Measurements from ENCODE around the gene FAM241A.
"Not testable (repeated sequence)": the region's sequence is repeated elsewhere in the genome, so short reads cannot be mapped to it uniquely, and the experiment has no call there.

Gene FAM241A

DNA sequence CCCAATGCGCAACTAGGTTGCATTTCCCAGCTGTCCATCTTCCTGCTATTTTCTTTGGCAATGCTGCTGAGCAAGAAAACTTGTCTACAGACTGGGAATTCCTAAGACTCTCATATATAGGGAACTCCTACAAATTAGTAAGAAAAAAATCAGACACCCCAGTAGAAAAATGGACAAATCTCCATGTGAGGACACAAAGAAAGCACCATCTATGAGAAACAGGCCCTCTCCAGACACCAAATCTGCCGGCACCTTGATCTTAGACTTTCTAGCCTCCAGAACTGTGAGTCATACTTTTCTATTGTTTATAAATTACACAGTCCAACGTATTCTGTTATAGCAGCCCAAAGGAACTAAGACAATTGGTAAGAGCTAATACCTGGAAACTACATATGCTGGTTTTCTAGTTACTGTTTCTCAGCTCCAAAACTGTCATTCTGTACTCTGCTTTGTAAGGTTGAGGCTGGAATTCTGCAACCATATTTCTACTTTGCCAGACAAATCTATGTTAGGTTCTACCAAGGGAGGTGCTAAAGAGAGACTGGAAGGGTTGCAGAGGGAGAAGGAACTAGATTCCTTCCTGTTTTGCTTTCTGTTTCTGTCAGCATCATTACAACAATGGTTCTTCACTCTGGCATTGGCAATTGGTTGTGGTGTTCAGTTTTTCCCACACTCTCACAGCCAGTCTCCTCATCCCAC is 35.7 kb upstream of the FAM241A start:
- H3K27me3 ChIP-seq (ENCODE audit: insufficient read depth, low read length, poor library complexity) = no peaks in the 10 kb centered on the region
- no peak overlapping the region for H3K23ac ChIP-seq (ENCODE audit: low read length)
- no peaks in the 10 kb centered on the region for H3K36me3 ChIP-seq (ENCODE audit: control insufficient read depth, insufficient read depth, low read length)
- H3K4me1 ChIP-seq (ENCODE audit: control insufficient read depth, low read depth, low read length) = no peaks in the 10 kb centered on the region
- no peak overlapping the region for H3K18ac ChIP-seq (ENCODE audit: low read length)
- H3K56ac ChIP-seq (ENCODE audit: low read length) = no peak overlapping the region
- H3K27ac ChIP-seq (ENCODE audit: low read depth, low read length) = no peak overlapping the region
- WGBS (ENCODE audit: extremely low coverage, insufficient coverage, low lambda C conversion rate) = no CpG with 5 or more reads among the region's 3 CpGs
- no peak overlapping the region for H3K4ac ChIP-seq (ENCODE audit: low read depth, low read length)
- no peak overlapping the region for H2BK120ac ChIP-seq (ENCODE audit: low read depth, low read length)
- H4K8ac ChIP-seq (ENCODE audit: low read depth, low read length) = no peak overlapping the region
- H3K79me2 ChIP-seq (ENCODE audit: control insufficient read depth, insufficient read depth, low read length) = no peaks in the 10 kb centered on the region
- no peak overlapping the region for H3K9ac ChIP-seq (ENCODE audit: low read length)
- H2AK5ac ChIP-seq (ENCODE audit: low read length) = no peak overlapping the region
- no peak overlapping the region for H2BK15ac ChIP-seq (replicated peaks; ENCODE audit: low read depth)
- no peak overlapping the region for H3K4me3 ChIP-seq (ENCODE audit: low read length)
- H3K79me1 ChIP-seq (ENCODE audit: low read length) = no peaks in the 10 kb centered on the region
- no peak overlapping the region for H2BK5ac ChIP-seq (ENCODE audit: low read length)
- DNase-seq = no peak
- H4K5ac ChIP-seq (ENCODE audit: low read length) = no peak overlapping the region
- no peak overlapping the region for H3K4me2 ChIP-seq (ENCODE audit: low read length)

DNA sequence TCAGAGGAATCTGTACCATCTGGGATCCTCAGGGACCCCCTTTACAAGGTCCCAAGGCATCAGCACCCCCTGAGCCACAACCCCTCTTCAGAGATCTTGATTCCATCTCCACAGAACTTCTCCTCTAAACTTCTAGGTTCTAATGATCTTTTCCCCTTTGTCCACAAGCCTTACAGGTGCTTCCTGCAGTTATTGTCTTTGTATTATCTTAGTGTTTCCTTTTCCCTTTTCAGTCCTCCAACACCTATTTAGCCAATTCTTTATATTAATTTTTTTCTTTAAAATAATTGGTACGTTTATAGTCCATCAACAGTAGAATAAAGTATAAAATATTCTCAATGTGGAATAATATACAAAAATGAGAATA is 35.2 kb upstream of the FAM241A start:
- Histone ChIP-seq H2BK120ac (ENCODE audit: low read depth, low read length) (no peak overlapping the region), H4K5ac (ENCODE audit: low read length) (no peak overlapping the region), H2BK5ac (ENCODE audit: low read length) (no peak overlapping the region), H3K36me3 (ENCODE audit: control insufficient read depth, insufficient read depth, low read length) (no peaks in the 10 kb centered on the region), H3K18ac (ENCODE audit: low read length) (no peak overlapping the region), H4K8ac (ENCODE audit: low read depth, low read length) (no peak overlapping the region), H3K4me2 (ENCODE audit: low read length) (no peak overlapping the region), H3K56ac (ENCODE audit: low read length) (no peak overlapping the region), H3K27ac (ENCODE audit: low read depth, low read length) (no peak overlapping the region), H3K4ac (ENCODE audit: low read depth, low read length) (no peak overlapping the region), H3K4me1 (ENCODE audit: control insufficient read depth, low read depth, low read length) (no peaks in the 10 kb centered on the region), H2BK15ac (replicated peaks; ENCODE audit: low read depth) (no peak overlapping the region), H3K4me3 (ENCODE audit: low read length) (no peak overlapping the region), H3K79me2 (ENCODE audit: control insufficient read depth, insufficient read depth, low read length) (no peaks in the 10 kb centered on the region), H2AK5ac (ENCODE audit: low read length) (no peak overlapping the region), H3K23ac (ENCODE audit: low read length) (no peak overlapping the region), H3K79me1 (ENCODE audit: low read length) (no peaks in the 10 kb centered on the region), H3K9ac (ENCODE audit: low read length) (no peak overlapping the region), H3K27me3 (ENCODE audit: insufficient read depth, low read length, poor library complexity) (no peaks in the 10 kb centered on the region)
- no peak for DNase-seq
- no CpG with 5 or more reads among the region's 1 CpG for WGBS (ENCODE audit: extremely low coverage, insufficient coverage, low lambda C conversion rate)

DNA sequence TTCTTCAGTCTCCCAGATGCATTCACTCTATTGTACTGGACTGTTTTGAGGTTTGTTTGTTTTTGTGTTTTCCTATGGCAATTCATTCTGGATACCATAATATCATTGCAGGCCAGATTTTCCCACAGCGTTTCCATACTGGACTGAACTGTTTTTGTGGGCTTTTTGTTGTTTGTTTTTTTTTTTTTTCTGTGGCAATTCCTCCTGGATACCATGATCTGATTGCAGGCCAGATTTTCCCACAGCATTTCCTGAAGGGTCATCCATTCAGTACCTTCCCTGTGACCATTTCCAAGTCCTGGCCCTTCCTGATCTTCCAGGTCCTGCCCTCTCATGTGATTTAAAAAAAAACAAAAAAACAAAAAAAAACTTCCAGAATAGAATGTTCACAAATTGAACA is 33.9 kb upstream of the FAM241A start:
- Histone ChIP-seq H3K4me2 (ENCODE audit: low read length) (no peak overlapping the region), H3K4ac (ENCODE audit: low read depth, low read length) (no peak overlapping the region), H3K4me1 (ENCODE audit: control insufficient read depth, low read depth, low read length) (no peaks in the 10 kb centered on the region), H2AK5ac (ENCODE audit: low read length) (no peak overlapping the region), H4K8ac (ENCODE audit: low read depth, low read length) (no peak overlapping the region), H4K5ac (ENCODE audit: low read length) (no peak overlapping the region), H3K36me3 (ENCODE audit: control insufficient read depth, insufficient read depth, low read length) (no peaks in the 10 kb centered on the region), H3K9ac (ENCODE audit: low read length) (no peak overlapping the region), H2BK120ac (ENCODE audit: low read depth, low read length) (no peak overlapping the region), H3K79me1 (ENCODE audit: low read length) (no peaks in the 10 kb centered on the region), H3K18ac (ENCODE audit: low read length) (no peak overlapping the region), H2BK15ac (replicated peaks; ENCODE audit: low read depth) (no peak overlapping the region), H3K27me3 (ENCODE audit: insufficient read depth, low read length, poor library complexity) (no peaks in the 10 kb centered on the region), H3K27ac (ENCODE audit: low read depth, low read length) (no peak overlapping the region), H2BK5ac (ENCODE audit: low read length) (no peak overlapping the region), H3K23ac (ENCODE audit: low read length) (no peak overlapping the region), H3K56ac (ENCODE audit: low read length) (no peak overlapping the region), H3K79me2 (ENCODE audit: control insufficient read depth, insufficient read depth, low read length) (no peaks in the 10 kb centered on the region), H3K4me3 (ENCODE audit: low read length) (no peak overlapping the region)
- DNase-seq = no peak
- no CpG with 5 or more reads among the region's 1 CpG for WGBS (ENCODE audit: extremely low coverage, insufficient coverage, low lambda C conversion rate)

DNA sequence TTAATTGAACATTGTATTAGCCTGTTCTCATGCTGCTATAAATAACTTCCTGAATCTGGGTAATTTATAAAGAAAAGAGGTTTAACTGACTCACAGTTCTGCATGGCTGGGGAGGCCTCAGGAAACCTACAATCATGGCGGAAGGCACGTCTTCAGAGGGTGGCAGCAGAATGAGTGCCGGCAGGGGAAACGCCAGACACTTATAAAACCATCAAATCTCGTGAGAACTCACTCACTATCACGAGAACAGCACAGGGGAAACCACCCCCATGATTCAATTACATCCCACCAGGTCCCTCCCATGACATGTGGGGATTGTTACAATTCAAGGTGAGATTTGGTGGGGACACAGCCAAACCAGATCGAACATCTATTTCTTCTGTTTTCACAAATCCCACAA is 33.2 kb upstream of the FAM241A start:
- H3K79me1 ChIP-seq (ENCODE audit: low read length); H2BK15ac ChIP-seq (replicated peaks; ENCODE audit: low read depth); H3K27ac ChIP-seq (ENCODE audit: low read depth, low read length); H4K5ac ChIP-seq (ENCODE audit: low read length); H4K8ac ChIP-seq (ENCODE audit: low read depth, low read length); H2BK120ac ChIP-seq (ENCODE audit: low read depth, low read length); H3K9ac ChIP-seq (ENCODE audit: low read length); H3K23ac ChIP-seq (ENCODE audit: low read length); H3K4me1 ChIP-seq (ENCODE audit: control insufficient read depth, low read depth, low read length); H3K36me3 ChIP-seq (ENCODE audit: control insufficient read depth, insufficient read depth, low read length); DNase-seq; H3K56ac ChIP-seq (ENCODE audit: low read length); H3K4me3 ChIP-seq (ENCODE audit: low read length); H3K4me2 ChIP-seq (ENCODE audit: low read length); H2BK5ac ChIP-seq (ENCODE audit: low read length); H3K18ac ChIP-seq (ENCODE audit: low read length); H3K79me2 ChIP-seq (ENCODE audit: control insufficient read depth, insufficient read depth, low read length); H2AK5ac ChIP-seq (ENCODE audit: low read length); H3K4ac ChIP-seq (ENCODE audit: low read depth, low read length); H3K27me3 ChIP-seq (ENCODE audit: insufficient read depth, low read length, poor library complexity): not testable (repeated sequence)
- no CpG with 5 or more reads among the region's 7 CpGs for WGBS (ENCODE audit: extremely low coverage, insufficient coverage, low lambda C conversion rate)

DNA sequence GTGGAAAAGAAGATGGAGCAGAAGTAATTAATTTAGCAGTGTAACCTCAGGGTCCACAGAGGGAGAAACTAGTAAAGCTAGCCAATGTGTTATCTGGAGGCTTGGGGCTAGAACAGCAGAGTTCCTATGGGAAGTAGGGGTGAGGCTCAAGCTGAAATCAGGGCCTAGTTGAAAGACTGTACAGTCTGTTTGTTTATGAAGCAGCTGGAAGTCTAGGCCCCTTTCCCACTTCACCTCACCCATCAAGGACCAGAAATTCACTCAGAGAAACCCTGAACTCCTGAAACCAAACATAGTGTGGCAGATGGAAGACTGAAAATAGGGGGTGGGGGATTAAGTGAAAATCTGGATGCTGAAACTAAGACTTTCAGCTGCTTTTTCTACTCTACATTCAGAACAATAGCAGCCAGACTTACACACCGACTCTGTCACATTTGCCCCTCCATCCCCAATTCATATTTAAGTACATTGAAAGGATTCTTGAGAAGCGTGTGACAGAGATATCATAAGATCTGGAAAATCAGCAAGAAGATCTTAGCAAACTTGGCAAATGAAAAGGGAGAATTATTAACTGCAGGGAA is 32.6 kb upstream of the FAM241A start:
- no peaks in the 10 kb centered on the region for H3K27me3 ChIP-seq (ENCODE audit: insufficient read depth, low read length, poor library complexity)
- WGBS (ENCODE audit: extremely low coverage, insufficient coverage, low lambda C conversion rate) = no CpG with 5 or more reads among the region's 2 CpGs

DNA sequence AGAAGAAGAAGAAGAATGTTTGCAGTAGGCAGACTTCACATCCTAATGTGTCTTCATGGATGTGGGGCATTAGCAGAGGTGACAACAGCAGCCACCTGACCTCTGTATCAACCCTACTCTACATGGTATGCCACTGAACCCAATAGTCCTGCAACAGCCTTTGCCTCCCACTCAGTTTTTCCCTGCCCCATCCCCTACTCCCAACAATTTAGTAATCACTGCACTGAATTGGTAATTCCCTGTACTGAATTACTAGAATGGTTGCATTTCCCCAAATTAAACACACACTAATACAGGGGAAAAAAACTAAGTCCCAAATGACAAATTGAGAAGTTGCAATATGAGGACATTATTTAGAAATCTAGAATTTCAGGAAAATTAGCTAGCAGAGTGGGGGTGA is 31.4 kb upstream of the FAM241A start:
- H3K4me1 ChIP-seq (ENCODE audit: control insufficient read depth, low read depth, low read length) = no peaks in the 10 kb centered on the region
- H3K27me3 ChIP-seq (ENCODE audit: insufficient read depth, low read length, poor library complexity) = no peaks in the 10 kb centered on the region
- no peak overlapping the region for H4K8ac ChIP-seq (ENCODE audit: low read depth, low read length)
- no peak overlapping the region for H3K4me2 ChIP-seq (ENCODE audit: low read length)
- no peak overlapping the region for H3K9ac ChIP-seq (ENCODE audit: low read length)
- H3K79me2 ChIP-seq (ENCODE audit: control insufficient read depth, insufficient read depth, low read length) = no peaks in the 10 kb centered on the region
- no peak overlapping the region for H4K5ac ChIP-seq (ENCODE audit: low read length)
- DNase-seq = no peak
- H2AK5ac ChIP-seq (ENCODE audit: low read length) = no peak overlapping the region
- H3K4me3 ChIP-seq (ENCODE audit: low read length) = no peak overlapping the region
- no peak overlapping the region for H3K23ac ChIP-seq (ENCODE audit: low read length)
- H3K18ac ChIP-seq (ENCODE audit: low read length) = no peak overlapping the region
- no peak overlapping the region for H3K4ac ChIP-seq (ENCODE audit: low read depth, low read length)
- no peak overlapping the region for H2BK15ac ChIP-seq (replicated peaks; ENCODE audit: low read depth)
- no peak overlapping the region for H3K27ac ChIP-seq (ENCODE audit: low read depth, low read length)
- no peak overlapping the region for H3K56ac ChIP-seq (ENCODE audit: low read length)
- H2BK5ac ChIP-seq (ENCODE audit: low read length) = no peak overlapping the region
- no peaks in the 10 kb centered on the region for H3K79me1 ChIP-seq (ENCODE audit: low read length)
- no peak overlapping the region for H2BK120ac ChIP-seq (ENCODE audit: low read depth, low read length)
- H3K36me3 ChIP-seq (ENCODE audit: control insufficient read depth, insufficient read depth, low read length) = no peaks in the 10 kb centered on the region

More for the DNA sequence above, 32.6 kb upstream of the FAM241A start:
- H3K79me2 ChIP-seq (ENCODE audit: control insufficient read depth, insufficient read depth, low read length) = no peaks in the 10 kb centered on the region
- no peaks in the 10 kb centered on the region for H3K79me1 ChIP-seq (ENCODE audit: low read length)
- no peak overlapping the region for H4K5ac ChIP-seq (ENCODE audit: low read length)
- H3K36me3 ChIP-seq (ENCODE audit: control insufficient read depth, insufficient read depth, low read length) = no peaks in the 10 kb centered on the region
- no peak overlapping the region for H3K4me3 ChIP-seq (ENCODE audit: low read length)
- peak overlapping the region; percentile 45 for H2BK120ac ChIP-seq (ENCODE audit: low read depth, low read length)
- H2BK15ac ChIP-seq (replicated peaks; ENCODE audit: low read depth) = no peak overlapping the region
- H3K27ac ChIP-seq (ENCODE audit: low read depth, low read length) = no peak overlapping the region
- H3K56ac ChIP-seq (ENCODE audit: low read length) = no peak overlapping the region
- no peak overlapping the region for H2BK5ac ChIP-seq (ENCODE audit: low read length)
- DNase-seq = no peak
- H3K9ac ChIP-seq (ENCODE audit: low read length) = no peak overlapping the region
- no peak overlapping the region for H2AK5ac ChIP-seq (ENCODE audit: low read length)
- no peak overlapping the region for H3K18ac ChIP-seq (ENCODE audit: low read length)
- peak overlapping the region; percentile 76 for H4K8ac ChIP-seq (ENCODE audit: low read depth, low read length)
- no peak overlapping the region for H3K4ac ChIP-seq (ENCODE audit: low read depth, low read length)
- no peak overlapping the region for H3K4me2 ChIP-seq (ENCODE audit: low read length)
- H3K23ac ChIP-seq (ENCODE audit: low read length) = no peak overlapping the region
- H3K4me1 ChIP-seq (ENCODE audit: control insufficient read depth, low read depth, low read length) = no peaks in the 10 kb centered on the region
